Aorta (tissue), 5 donors: ENCODE data around the gene SAMD11. TPM values are rescaled to one million over a fixed set of nuclear protein-coding genes. Genes with fewer than 3 reads are reported as not detected.

Source experiments
- ATAC-seq: fragments of 200-7000 bp; cut with Tn5 transposase; one replicate; pipeline ENCODE4 v1.9.1; 2022; ENCODE audit warnings: moderate library complexity; ENCODE audit not compliant: low FRiP score
- DNase-seq, 2 donors: peaks; one replicate each; pipeline ENCODE4 v3.0.0-alpha.2; 2020
- H3K27ac ChIP-seq, 2 donors: one replicate each; pipeline ENCODE4 v1.5.1; 2013; ENCODE audit warnings: low read length in 2 of 2, mild to moderate bottlenecking in 2 of 2, moderate library complexity in 2 of 2, control low read depth in 1 of 2, inconsistent platforms in 1 of 2, low read depth in 1 of 2
- H3K27me3 ChIP-seq, 2 donors: one replicate each; pipeline ENCODE4 v1.6.1; 2013; ENCODE audit warnings: control low read depth in 1 of 2, low read length in 1 of 2, mild to moderate bottlenecking in 1 of 2, moderate library complexity in 1 of 2; ENCODE audit not compliant: insufficient read depth in 2 of 2, control insufficient read depth in 1 of 2
- H3K36me3 ChIP-seq, 2 donors: one replicate each; pipeline ENCODE4 v1.6.1; 2013; ENCODE audit warnings: control low read depth in 1 of 2, low read length in 1 of 2, mild to moderate bottlenecking in 1 of 2; ENCODE audit not compliant: insufficient read depth in 2 of 2, control insufficient read depth in 1 of 2
- H3K4me1 ChIP-seq, 2 donors: one replicate each; pipeline ENCODE4 v1.6.1; 2013; ENCODE audit warnings: low read length in 2 of 2, control low read depth in 1 of 2, mild to moderate bottlenecking in 1 of 2, moderate library complexity in 1 of 2; ENCODE audit not compliant: insufficient read depth in 2 of 2, control insufficient read depth in 1 of 2
- H3K4me3 ChIP-seq, 2 donors: one replicate each; pipeline ENCODE4 v1.5.1; 2013; ENCODE audit warnings: low read length in 2 of 2, control low read depth in 1 of 2, mild to moderate bottlenecking in 1 of 2
- H3K9me3 ChIP-seq: one replicate; pipeline ENCODE4 v1.6.1; 2013; ENCODE audit warnings: mild to moderate bottlenecking, low read length; ENCODE audit not compliant: control insufficient read depth
- WGBS, 2 donors: extraction: QIAGEN DNeasy Blood & Tissue Kit; methylation state at CpG; one replicate each; pipeline ENCODE4 v1.1.7; 2013; 5-methylcytosine and 5-hydroxymethylcytosine counted together
- intact Hi-C, 2 donors: fragments of 100-400 bp; cut with DNase I; formaldehyde crosslinking; loops; one replicate each; pipeline versions ENCODE4 v1.14.2 to v1.15.0; 2022
- polyA plus RNA-seq, 2 donors: library from polyadenylated mRNA; stranded (reverse); fragments of 200-250 nt; gene quantifications; one replicate each; pipeline ENCODE4 v1.2.3, GENCODE V29; 2013
- total RNA-seq, 2 donors: library from RNA; stranded (reverse); fragmentation: NEBNext Ultra II Directional; extraction: Animal tissue kit (Norgen Biotek cat#: 25700); gene quantifications; one replicate each; pipeline ENCODE4 v1.2.1, GENCODE V29; 2021
- donor health status: healthy with polysubstance abuse.
- donor health status: Bipolar disorder and iron deficiency.
- donor health status: DM: no; HTN: no; CAD: no.
- donor health status: DM: no; HTN: no; CAD: no.
- donor health status: DM: yes; HTN: yes; CAD: no.

Gene SAMD11
- total and polyA plus RNA-seq, 4 donors, result 2.6 to 44.3 (median 18.6) TPM

GRCh38 chr1:908661-909060, 15.1 kb upstream of the SAMD11 start:
- no peak overlapping the region for H3K4me3 ChIP-seq
- H3K27ac ChIP-seq, result no peak overlapping the region
- intact Hi-C loops, result loop anchor here (5.0 to 10.0 kb wide), 3 partner anchors 34 to 156 kb away; partner anchors contain the start of gene NOC2L (in 1 of the 2)
- DNase-seq (peak in 1 of 2 donors; percentile 22), ATAC-seq (no peak)
- no peaks in the 10 kb centered on the region for H3K36me3 ChIP-seq
- WGBS, 2 donors, result 80 to 85% methylated on average over 10 to 16 of the region's 16 CpGs
- H3K4me1 ChIP-seq, result no peaks in the 10 kb centered on the region
- H3K9me3 ChIP-seq, result no peaks in the 10 kb centered on the region
- H3K27me3 ChIP-seq, result no peaks in the 10 kb centered on the region

GRCh38 chr1:909861-910310, 13.8 kb upstream of the SAMD11 start:
- H3K9me3 ChIP-seq, result no peaks in the 10 kb centered on the region
- WGBS, 2 donors, result 5 to 7% methylated on average over 33 to 53 of the region's 53 CpGs
- no peaks in the 10 kb centered on the region for H3K36me3 ChIP-seq
- intact Hi-C loops, result loop anchor here (5.0 to 10.0 kb wide), 3 partner anchors 32 to 155 kb away; partner anchors contain the start of gene NOC2L (in 1 of the 2)
- H3K27ac ChIP-seq, result no peak overlapping the region
- H3K27me3 ChIP-seq, result no peaks in the 10 kb centered on the region
- DNase-seq (peak; percentile 18 to 73), ATAC-seq (no peak)
- H3K4me3 ChIP-seq, result no peak overlapping the region
- H3K4me1 ChIP-seq, result no peaks in the 10 kb centered on the region

DNA sequence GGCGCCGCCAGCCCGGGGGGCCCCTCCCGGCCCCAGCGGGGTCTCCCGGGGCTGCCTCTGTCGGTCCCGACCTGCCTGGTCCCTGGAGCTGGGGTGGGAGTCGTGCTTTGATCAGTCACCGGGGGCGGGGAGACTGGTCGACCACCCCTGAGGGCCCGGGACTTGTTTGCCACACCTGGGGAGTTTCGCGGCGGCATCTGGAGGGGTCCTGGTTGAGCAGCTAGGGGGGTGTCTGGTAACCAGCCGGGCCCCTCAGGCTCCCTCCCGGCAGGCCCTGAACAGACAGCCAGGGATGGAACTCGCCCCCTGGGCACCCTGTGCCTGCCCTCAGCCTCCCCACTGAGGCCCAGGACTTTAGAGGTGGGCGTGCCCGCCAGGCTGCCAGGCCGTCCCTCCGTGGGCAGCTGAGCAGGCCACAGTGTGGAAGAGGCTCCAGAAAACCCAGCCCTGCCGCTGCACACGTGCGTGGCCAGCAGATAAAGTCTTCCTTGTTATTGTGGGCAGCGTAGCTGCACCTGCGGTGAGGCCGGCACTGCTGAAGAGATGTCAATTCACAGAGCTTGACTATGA, 13.3 kb upstream of the SAMD11 start:
- peak; percentile 51 to 75 for DNase-seq
- no peaks in the 10 kb centered on the region for H3K27me3 ChIP-seq
- intact Hi-C loops, result no loop called here
- ATAC-seq, result no peak
- H3K4me1 ChIP-seq, result no peaks in the 10 kb centered on the region
- no peaks in the 10 kb centered on the region for H3K9me3 ChIP-seq
- no peaks in the 10 kb centered on the region for H3K36me3 ChIP-seq
- H3K27ac ChIP-seq, result no peak overlapping the region
- 10 to 20% methylated on average over 29 of the region's 29 CpGs for WGBS, 2 donors
- no peak overlapping the region for H3K4me3 ChIP-seq

DNA sequence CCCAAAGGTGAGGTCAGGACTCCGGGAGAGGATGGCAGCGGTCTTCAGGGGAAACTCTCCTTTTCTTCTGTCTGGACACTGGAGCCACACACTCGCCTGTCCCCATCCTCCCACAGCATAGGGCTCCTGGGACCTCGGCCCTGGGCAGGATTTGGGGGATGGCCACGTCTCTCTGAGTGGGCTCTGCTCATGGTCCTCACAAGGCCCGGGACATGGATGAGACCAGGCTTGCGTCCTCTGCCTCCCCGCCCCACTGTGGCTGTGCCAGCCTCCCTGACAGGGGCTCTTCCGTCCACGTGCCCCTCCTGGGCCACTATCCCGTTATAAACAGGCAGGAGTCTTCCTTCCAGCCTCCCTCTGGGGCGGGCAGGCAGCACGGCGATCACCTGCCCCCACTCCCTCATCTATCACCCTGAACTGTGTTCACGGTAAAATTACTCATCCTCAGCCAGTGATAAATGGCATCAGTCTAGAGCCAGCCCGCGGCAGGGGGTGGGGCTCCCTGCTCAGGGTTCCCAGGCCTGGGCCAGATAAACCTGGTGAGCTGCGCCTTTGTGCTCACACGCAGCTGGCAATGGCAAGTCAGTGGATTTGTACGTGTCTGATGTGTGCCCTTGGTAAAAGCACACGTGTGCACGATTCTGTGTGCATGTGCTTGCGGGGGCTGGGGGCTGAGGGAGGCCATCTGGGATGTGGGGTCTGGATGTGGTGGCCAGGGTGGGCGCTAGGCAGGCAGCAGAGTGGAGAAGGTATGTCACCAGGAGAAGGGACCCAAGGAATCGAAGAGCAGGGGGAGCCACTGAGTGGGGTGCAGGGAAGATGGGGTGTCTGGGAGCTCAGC, 12.6 kb upstream of the SAMD11 start:
- Histone ChIP-seq H3K27me3 (no peaks in the 10 kb centered on the region), H3K27ac (no peak overlapping the region), H3K36me3 (no peaks in the 10 kb centered on the region), H3K4me3 (no peak overlapping the region), H3K4me1 (no peaks in the 10 kb centered on the region), H3K9me3 (no peaks in the 10 kb centered on the region)
- DNase-seq, result peak; percentile 46 to 63
- 71 to 75% methylated on average over 25 of the region's 25 CpGs for WGBS, 2 donors
- peak; percentile 30 for ATAC-seq
- intact Hi-C loops, result no loop called here

- DNase-seq (peak in 1 of 2 donors; percentile 73), ATAC-seq (no peak)
- Histone ChIP-seq H3K27ac (no peak overlapping the region), H3K27me3 (no peaks in the 10 kb centered on the region), H3K4me1 (no peaks in the 10 kb centered on the region), H3K9me3 (no peaks in the 10 kb centered on the region), H3K36me3 (no peaks in the 10 kb centered on the region), H3K4me3 (no peak overlapping the region)
- intact Hi-C loops, result no loop called here
- WGBS, 2 donors, result 81 to 82% methylated on average over 15 of the region's 15 CpGs
These were observed 11.6 kb upstream of the SAMD11 start for GRCh38 chr1:911875-912739.

GRCh38 chr1:912740-913301, 10.9 kb upstream of the SAMD11 start:
- Histone ChIP-seq H3K4me1 (no peaks in the 10 kb centered on the region), H3K36me3 (no peaks in the 10 kb centered on the region), H3K27me3 (no peaks in the 10 kb centered on the region), H3K27ac (no peak overlapping the region), H3K9me3 (no peaks in the 10 kb centered on the region), H3K4me3 (no peak overlapping the region)
- ATAC-seq (no peak), DNase-seq (peak; percentile 37 to 71)
- intact Hi-C loops, result no loop called here
- WGBS, 2 donors, result 78 to 80% methylated on average over 23 to 24 of the region's 24 CpGs

GRCh38 chr1:913491-914130, 10.1 kb upstream of the SAMD11 start:
- no peaks in the 10 kb centered on the region for H3K27me3 ChIP-seq
- no peaks in the 10 kb centered on the region for H3K36me3 ChIP-seq
- intact Hi-C loops, result no loop called here
- no peak overlapping the region for H3K27ac ChIP-seq
- H3K4me1 ChIP-seq, result no peaks in the 10 kb centered on the region
- no peak overlapping the region for H3K4me3 ChIP-seq
- ATAC-seq (no peak), DNase-seq (peak in 1 of 2 donors; percentile 62)
- H3K9me3 ChIP-seq, result no peaks in the 10 kb centered on the region
- WGBS, 2 donors, result 82 to 87% methylated on average over 16 of the region's 16 CpGs
